ENCODE data around the gene ACTL6B.

- TF ChIP-seq EZH2 (IDR thresholded peaks at IDR 0.05) = no peak
- TF ChIP-seq CTCF (IDR thresholded peaks at IDR 0.05) = no peak
These were observed 29.4 kb upstream of the ACTL6B start for GRCh38 chr7:100685631-100686145.

All from neural progenitor cell (in vitro differentiated cells).